Measurements from ENCODE around the gene AWAT2.

DNA sequence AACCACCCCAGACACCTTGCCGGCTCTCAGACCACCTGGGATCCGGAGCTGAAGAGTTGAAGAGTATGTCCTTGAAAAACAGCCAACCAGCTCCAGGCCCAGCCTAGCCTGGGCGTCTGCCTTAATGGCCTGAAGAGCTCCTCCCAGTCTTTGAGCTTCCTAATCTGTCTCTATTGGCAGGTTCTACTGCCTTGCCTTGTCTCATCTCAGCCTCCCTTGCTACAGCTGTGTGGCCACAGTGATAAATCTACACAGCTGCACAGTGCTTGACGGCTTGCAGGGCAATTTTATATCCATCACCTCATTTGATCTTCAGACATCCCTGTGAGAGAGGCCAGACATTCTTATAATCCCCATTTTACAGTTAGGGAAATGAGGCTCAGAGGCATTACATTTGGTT is 19.9 kb downstream of the AWAT2 start:
- TF ChIP-seq, protein P1, sequence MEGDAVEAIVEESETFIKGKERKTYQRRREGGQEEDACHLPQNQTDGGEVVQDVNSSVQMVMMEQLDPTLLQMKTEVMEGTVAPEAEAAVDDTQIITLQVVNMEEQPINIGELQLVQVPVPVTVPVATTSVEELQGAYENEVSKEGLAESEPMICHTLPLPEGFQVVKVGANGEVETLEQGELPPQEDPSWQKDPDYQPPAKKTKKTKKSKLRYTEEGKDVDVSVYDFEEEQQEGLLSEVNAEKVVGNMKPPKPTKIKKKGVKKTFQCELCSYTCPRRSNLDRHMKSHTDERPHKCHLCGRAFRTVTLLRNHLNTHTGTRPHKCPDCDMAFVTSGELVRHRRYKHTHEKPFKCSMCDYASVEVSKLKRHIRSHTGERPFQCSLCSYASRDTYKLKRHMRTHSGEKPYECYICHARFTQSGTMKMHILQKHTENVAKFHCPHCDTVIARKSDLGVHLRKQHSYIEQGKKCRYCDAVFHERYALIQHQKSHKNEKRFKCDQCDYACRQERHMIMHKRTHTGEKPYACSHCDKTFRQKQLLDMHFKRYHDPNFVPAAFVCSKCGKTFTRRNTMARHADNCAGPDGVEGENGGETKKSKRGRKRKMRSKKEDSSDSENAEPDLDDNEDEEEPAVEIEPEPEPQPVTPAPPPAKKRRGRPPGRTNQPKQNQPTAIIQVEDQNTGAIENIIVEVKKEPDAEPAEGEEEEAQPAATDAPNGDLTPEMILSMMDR (IDR thresholded peaks at IDR 0.05) = no peak
- TF ChIP-seq POLR2A (IDR thresholded peaks at IDR 0.05) (no peak), EP300 (IDR thresholded peaks at IDR 0.05) (no peak)

Data from ovary (tissue), 3 donors.